Osteoblast (primary cell): ENCODE data around the gene ADAMTS17. TPM values are rescaled to one million over a fixed set of nuclear protein-coding genes. Genes with fewer than 3 reads are reported as not detected.

Source experiments
- DNase-seq: peaks from one replicate; pipeline ENCODE4 v3.0.0; 2011; ENCODE audit warnings: low spot score, mixed read lengths; ENCODE audit not compliant: insufficient read length; ENCODE audit errors: missing footprints
- H2AFZ ChIP-seq: 2 replicates; pipeline ENCODE4 v1.6.0; 2011; ENCODE audit warnings: mild to moderate bottlenecking, low read length
- H3K27ac ChIP-seq: 2 replicates; pipeline ENCODE4 v1.5.1; 2011; ENCODE audit warnings: mild to moderate bottlenecking, low read depth, low read length, moderate library complexity
- H3K27me3 ChIP-seq: 2 replicates; pipeline ENCODE4 v1.6.0; 2012; ENCODE audit warnings: mild to moderate bottlenecking, control low read depth, inconsistent platforms, low read length, moderate library complexity; ENCODE audit not compliant: insufficient read depth
- H3K36me3 ChIP-seq: 2 replicates; pipeline ENCODE4 v1.5.1; 2011; ENCODE audit warnings: mild to moderate bottlenecking, low read length, control low read depth, moderate library complexity; ENCODE audit not compliant: insufficient read depth
- H3K4me1 ChIP-seq: 2 replicates; pipeline ENCODE4 v1.5.1; 2011; ENCODE audit warnings: mild to moderate bottlenecking, low read length, control low read depth, moderate library complexity; ENCODE audit not compliant: insufficient read depth
- H3K4me2 ChIP-seq: 2 replicates; pipeline ENCODE4 v1.6.0; 2011; ENCODE audit warnings: mild to moderate bottlenecking, low read length; ENCODE audit not compliant: insufficient read depth
- H3K4me3 ChIP-seq: fragments of 200-600 bp; sonication (generic); 3 replicates; pipeline ENCODE4 v1.5.1; 2012; ENCODE audit warnings: mild to moderate bottlenecking, low read length, inconsistent platforms; ENCODE audit not compliant: insufficient read depth
- H3K79me2 ChIP-seq: 2 replicates; pipeline ENCODE4 v1.6.0; 2012; ENCODE audit warnings: mild to moderate bottlenecking, low read length, control low read depth, inconsistent platforms; ENCODE audit not compliant: insufficient read depth
- H3K9me3 ChIP-seq: 2 replicates; pipeline ENCODE4 v1.5.1; 2011; ENCODE audit warnings: low read depth, low read length, control low read depth
- H4K20me1 ChIP-seq: 2 replicates; pipeline ENCODE4 v1.6.0; 2012; ENCODE audit warnings: mild to moderate bottlenecking, low read length, control low read depth; ENCODE audit not compliant: insufficient read depth
- CTCF ChIP-seq: IDR thresholded peaks from 2 replicates; pipeline ENCODE4 v1.5.1; 2011; ENCODE audit warnings: mild to moderate bottlenecking, low read depth, low read length, moderate library complexity; ENCODE audit errors: extremely low read depth
- total RNA-seq: library from RNA; depleted of rRNA; stranded (reverse); fragments of >200 nt; gene quantifications from 2 replicates; pipeline ENCODE4 v1.2.3, GENCODE V29; 2012

Gene ADAMTS17
- total RNA-seq, 1 donor: under 0.01 TPM

GRCh38 chr15:100263031-100263430, 78.7 kb downstream of the ADAMTS17 start:
- no peak for DNase-seq
- no peak for TF ChIP-seq CTCF
- Histone ChIP-seq H3K4me2 (no peak overlapping the region), H3K4me1 (no peaks in the 10 kb centered on the region), H2AFZ (no peak overlapping the region), H3K27ac (no peak overlapping the region), H3K79me2 (no peaks in the 10 kb centered on the region), H3K4me3 (no peak overlapping the region), H3K9me3 (no peaks in the 10 kb centered on the region), H3K36me3 (no peaks in the 10 kb centered on the region), H3K27me3 (no peaks in the 10 kb centered on the region), H4K20me1 (no peaks in the 10 kb centered on the region)

GRCh38 chr15:100261302-100262240, 80.2 kb downstream of the ADAMTS17 start:
- Histone ChIP-seq H3K36me3 (no peaks in the 10 kb centered on the region), H3K4me1 (no peaks in the 10 kb centered on the region), H3K9me3 (no peaks in the 10 kb centered on the region), H4K20me1 (no peaks in the 10 kb centered on the region), H3K4me3 (no peak overlapping the region), H3K79me2 (no peaks in the 10 kb centered on the region), H3K4me2 (no peak overlapping the region), H3K27me3 (no peaks in the 10 kb centered on the region), H3K27ac (no peak overlapping the region), H2AFZ (no peak overlapping the region)
- DNase-seq: no peak
- no peak for TF ChIP-seq CTCF

- no peak for DNase-seq
Measured at GRCh38 chr15:100259266-100259665, 82.5 kb downstream of the ADAMTS17 start.

More at GRCh38 chr15:100259266-100259665, 82.5 kb downstream of the ADAMTS17 start:
- Histone ChIP-seq H3K4me1 (no peaks in the 10 kb centered on the region), H3K27me3 (no peaks in the 10 kb centered on the region), H2AFZ (no peak overlapping the region), H3K4me2 (no peak overlapping the region), H3K27ac (no peak overlapping the region), H3K36me3 (no peaks in the 10 kb centered on the region), H3K79me2 (no peaks in the 10 kb centered on the region), H4K20me1 (no peaks in the 10 kb centered on the region), H3K4me3 (no peak overlapping the region), H3K9me3 (no peaks in the 10 kb centered on the region)
- TF ChIP-seq CTCF: no peak
